WERI-Rb-1 (cell line): ENCODE data around the gene IGSF8.
A peak's percentile ranks its signal among the peaks of the same experiment; 100 is the strongest.

Experiments used
- DNase-seq: peaks from one replicate; pipeline ENCODE4 v3.0.0-alpha.2; 2020
- H3K27ac ChIP-seq: fragments of 250-450 bp; sonication (Bioruptor Pico); 2 replicates; pipeline ENCODE4 v1.5.1; 2020; ENCODE audit warnings: mild to moderate bottlenecking, moderate library complexity
- H3K27me3 ChIP-seq: fragments of 250-450 bp; sonication (Bioruptor Pico); 2 replicates; pipeline ENCODE4 v1.5.1; 2021; ENCODE audit warnings: mild to moderate bottlenecking, low read depth, moderate library complexity; ENCODE audit not compliant: insufficient read depth, severe bottlenecking
- H3K36me3 ChIP-seq: fragments of 250-450 bp; sonication (Bioruptor Pico); 2 replicates; pipeline ENCODE4 v1.5.1; 2020; ENCODE audit warnings: mild to moderate bottlenecking, moderate library complexity
- H3K4me3 ChIP-seq: 2 replicates; pipeline ENCODE4 v1.5.1; 2011; ENCODE audit warnings: low read depth, mild to moderate bottlenecking, control low read depth, low read length
- H3K9me3 ChIP-seq: fragments of 250-450 bp; sonication (Bioruptor Pico); 2 replicates; pipeline ENCODE4 v1.5.1; 2021; ENCODE audit warnings: mild to moderate bottlenecking, moderate library complexity; ENCODE audit not compliant: severe bottlenecking
- CTCF ChIP-seq: IDR thresholded peaks from 2 replicates; pipeline ENCODE4 v1.5.1; 2011; ENCODE audit warnings: low read depth, mild to moderate bottlenecking, control low read depth, inconsistent platforms, low read length

IGSF8 gene

GRCh38 chr1:160086456-160086892, 11.9 kb downstream of the IGSF8 start:
- no peak overlapping the region for H3K27ac ChIP-seq
- H3K9me3 ChIP-seq = no peaks in the 10 kb centered on the region
- H3K36me3 ChIP-seq = no peaks in the 10 kb centered on the region
- TF ChIP-seq CTCF = no peak
- no peak overlapping the region for H3K4me3 ChIP-seq
- no peak for DNase-seq
- H3K27me3 ChIP-seq = peaks cover 41% of the 10 kb centered on the region

- Histone ChIP-seq H3K4me3 (no peak overlapping the region), H3K36me3 (no peaks in the 10 kb centered on the region), H3K9me3 (no peaks in the 10 kb centered on the region), H3K27ac (no peak overlapping the region), H3K27me3 (peaks cover 47% of the 10 kb centered on the region)
- peak; percentile 100 for TF ChIP-seq CTCF
- peak; percentile 95 for DNase-seq
Observed at GRCh38 chr1:160085686-160086455, 12.5 kb downstream of the IGSF8 start.

- Histone ChIP-seq H3K27me3 (peaks cover 57% of the 10 kb centered on the region), H3K36me3 (no peaks in the 10 kb centered on the region), H3K9me3 (no peaks in the 10 kb centered on the region), H3K4me3 (no peak overlapping the region), H3K27ac (no peak overlapping the region)
- no peak for TF ChIP-seq CTCF
- DNase-seq = no peak
Observed at GRCh38 chr1:160084771-160085321, 13.6 kb downstream of the IGSF8 start.

GRCh38 chr1:160083968-160084770, 14.2 kb downstream of the IGSF8 start:
- Histone ChIP-seq H3K4me3 (peak overlapping the region; percentile 42), H3K27ac (no peak overlapping the region), H3K36me3 (no peaks in the 10 kb centered on the region), H3K9me3 (no peaks in the 10 kb centered on the region), H3K27me3 (peaks cover 64% of the 10 kb centered on the region)
- peak; percentile 96 for DNase-seq
- peak; percentile 99 for TF ChIP-seq CTCF

GRCh38 chr1:160082926-160083325, 15.5 kb downstream of the IGSF8 start:
- no peaks in the 10 kb centered on the region for H3K36me3 ChIP-seq
- peaks cover 74% of the 10 kb centered on the region for H3K27me3 ChIP-seq
- DNase-seq = no peak
- H3K27ac ChIP-seq = no peak overlapping the region
- H3K9me3 ChIP-seq = no peaks in the 10 kb centered on the region
- no peak overlapping the region for H3K4me3 ChIP-seq
- TF ChIP-seq CTCF = no peak
